Endothelial cell of umbilical vein (primary cell): ENCODE data around the gene CCER1. TPM values are rescaled to one million over a fixed set of nuclear protein-coding genes. Genes with fewer than 3 reads are reported as not detected.

Source experiments
- BruUV-seq: library from RNA; stranded (reverse); fragments of 400-500 nt; replicated peaks from 2 replicates; lab custom pipeline; 2021; lab: Mats Ljungman, UMichigan
- CTCF ChIA-PET: fragments of 300-600, 350-600 bp; sonication (Branson Sonifier 250); formaldehyde crosslinking; loops from one replicate; lab custom pipeline; 2021; ENCODE audit warnings: antibody characterized with exemption, inconsistent platforms; lab: Charles Lee
- POLR2A ChIA-PET: fragments of 300-600, 350-600 bp; sonication (Branson Sonifier 250); formaldehyde crosslinking; loops from one replicate; lab custom pipeline; 2021; ENCODE audit warnings: antibody characterized with exemption, inconsistent platforms; lab: Charles Lee
- DNase-seq: peaks from one replicate; pipeline ENCODE4 v3.0.0-alpha.2; 2011; ENCODE audit warnings: low read depth, low spot score
- FAIRE-seq: peaks from 2 replicates; lab custom pipeline; 2011; peaks lifted over from hg19 to GRCh38; lab: Jason Lieb, UNC
- H2AFZ ChIP-seq: 2 replicates; pipeline ENCODE4 v1.6.0; 2012; ENCODE audit warnings: low read depth, low read length, control low read depth, inconsistent platforms
- H3K27ac ChIP-seq: 2 replicates; pipeline ENCODE4 v1.5.1; 2011; ENCODE audit warnings: low read depth, mild to moderate bottlenecking, control low read depth, low read length, moderate library complexity; ENCODE audit not compliant: insufficient read depth
- H3K27me3 ChIP-seq, 2 experiments: 2 replicates each; pipeline versions ENCODE4 v1.6.0 to v1.6.1; 2011; ENCODE audit warnings: low read length in 2 of 2, mixed read lengths in 1 of 2; ENCODE audit not compliant: control insufficient read depth in 2 of 2, insufficient read depth in 2 of 2
- H3K36me3 ChIP-seq, 2 experiments: 2 replicates in 1 of 2; 3 replicates in 1 of 2; pipeline ENCODE4 v1.5.1; 2011; ENCODE audit warnings: low read length in 2 of 2, mild to moderate bottlenecking in 1 of 2, moderate library complexity in 1 of 2; ENCODE audit not compliant: control insufficient read depth in 2 of 2, insufficient read depth in 2 of 2; ENCODE audit errors: extremely low read depth in 1 of 2
- H3K4me1 ChIP-seq: 3 replicates; pipeline ENCODE4 v1.5.1; 2011; ENCODE audit warnings: mild to moderate bottlenecking, low read length; ENCODE audit not compliant: control insufficient read depth, insufficient read depth; ENCODE audit errors: extremely low read depth
- H3K4me2 ChIP-seq: 2 replicates; pipeline ENCODE4 v1.6.1; 2011; ENCODE audit warnings: low read length, control low read depth, mixed read lengths; ENCODE audit not compliant: insufficient read depth
- H3K4me3 ChIP-seq, 3 experiments: fragments of 200-600 bp in 1 of 3; sonication (generic), shearing (Covaris generic) in 1 of 3; replicated peaks in 1 of 3; 2 replicates each; pipeline ENCODE4 v1.5.1; 2011 to 2016; ENCODE audit warnings: control low read depth in 3 of 3, low read length in 3 of 3, mild to moderate bottlenecking in 2 of 3, inconsistent platforms in 1 of 3, low read depth in 1 of 3, moderate library complexity in 1 of 3; ENCODE audit not compliant: insufficient read depth in 1 of 3
- H3K79me2 ChIP-seq: 2 replicates; pipeline ENCODE4 v1.6.0; 2012; ENCODE audit warnings: low read length, inconsistent platforms; ENCODE audit not compliant: control insufficient read depth, insufficient read depth
- H3K9ac ChIP-seq: replicated peaks from 2 replicates; pipeline ENCODE3; 2011; ENCODE audit warnings: low read length, control low read depth; ENCODE audit not compliant: insufficient read depth; ENCODE audit errors: extremely low read depth
- H3K9me1 ChIP-seq: replicated peaks from 3 replicates; pipeline ENCODE4 v1.6.0; 2011; ENCODE audit warnings: mild to moderate bottlenecking, low read length; ENCODE audit not compliant: control insufficient read depth, insufficient read depth; ENCODE audit errors: extremely low read depth
- H3K9me3 ChIP-seq: replicated peaks from 2 replicates; pipeline ENCODE4 v1.5.1; 2012; ENCODE audit warnings: low read length, inconsistent platforms; ENCODE audit not compliant: control insufficient read depth, insufficient read depth
- H4K20me1 ChIP-seq: replicated peaks from 2 replicates; pipeline ENCODE3; 2011; ENCODE audit warnings: mild to moderate bottlenecking, low read length; ENCODE audit not compliant: control insufficient read depth, insufficient read depth; ENCODE audit errors: extremely low read depth
- EZH2 ChIP-seq: IDR thresholded peaks from 2 replicates; pipeline ENCODE4 v1.6.1; 2012; ENCODE audit warnings: borderline replicate concordance, low read depth, mild to moderate bottlenecking, moderate library complexity, low read length, inconsistent platforms; ENCODE audit not compliant: severe bottlenecking
- FOS ChIP-seq: IDR thresholded peaks from 2 replicates; pipeline ENCODE4 v1.6.1; 2011; ENCODE audit warnings: mild to moderate bottlenecking, low read length, moderate library complexity, borderline replicate concordance; ENCODE audit not compliant: insufficient read depth
- GATA2 ChIP-seq: IDR thresholded peaks from 2 replicates; pipeline ENCODE4 v1.7.0; 2011; ENCODE audit warnings: low read depth, mild to moderate bottlenecking, moderate library complexity, mixed read lengths, low read length; ENCODE audit not compliant: insufficient read length, insufficient read depth
- JUN ChIP-seq: IDR thresholded peaks from 2 replicates; pipeline ENCODE4 v1.6.1; 2011; ENCODE audit warnings: borderline replicate concordance, low read depth; ENCODE audit not compliant: insufficient read length, insufficient read depth
- MYC ChIP-seq: IDR thresholded peaks from one replicate; pipeline ENCODE4 v1.6.1; 2011; ENCODE audit warnings: mild to moderate bottlenecking, low read depth, low read length
- POLR2A ChIP-seq: IDR thresholded peaks from 2 replicates; pipeline ENCODE4 v1.6.1; 2012; ENCODE audit warnings: low read depth, mild to moderate bottlenecking, control low read depth, low read length
- POLR2AphosphoS5 ChIP-seq: IDR thresholded peaks from 2 replicates; pipeline ENCODE4 v1.6.1; 2012; ENCODE audit warnings: low read depth, mild to moderate bottlenecking, control low read depth, low read length, moderate library complexity; ENCODE audit not compliant: insufficient read depth
- dilution Hi-C: fragments of 300-500 bp; cut with MboI; formaldehyde crosslinking; loops from one replicate; pipeline ENCODE4 v1.15.0; 2019; ENCODE audit warnings: low sequenced_read_pairs; ENCODE audit not compliant: extremely low pct_ligation_motif_present
- intact Hi-C: fragments of 100-400 bp; cut with micrococcal nuclease; formaldehyde crosslinking; loops from one replicate; pipeline ENCODE4 v1.10.0; 2022
- polyA plus RNA-seq, 4 experiments: library from polyadenylated mRNA; depleted of rRNA in 3 of 4; stranded (reverse) in 3 of 4; unstranded in 1 of 4; fragments of >200 nt; gene quantifications; 2 replicates each; pipeline versions ENCODE4 v1.2.1 to v1.2.3, GENCODE V29; 2011 to 2012; ENCODE audit warnings: missing spikeins in 1 of 4
- total RNA-seq: library from RNA; stranded (reverse); gene quantifications from 2 replicates; pipeline ENCODE4 v1.2.3, GENCODE V29; 2021
- TF ChIP-seq, protein P1 (sequence below), 2 donors: IDR thresholded peaks; 1 replicate in 1 of 2; 2 replicates in 1 of 2; pipeline ENCODE4 v1.5.1; 2011; ENCODE audit warnings: low read length in 2 of 2, mild to moderate bottlenecking in 2 of 2, moderate library complexity in 2 of 2, control low read depth in 1 of 2, inconsistent platforms in 1 of 2, low read depth in 1 of 2; ENCODE audit not compliant: insufficient read depth in 1 of 2; ENCODE audit errors: extremely low read depth in 1 of 2
- TF ChIP-seq, protein P2 (sequence below): IDR thresholded peaks from 2 replicates; pipeline ENCODE4 v1.6.1; 2011; ENCODE audit not compliant: insufficient read depth, insufficient read length

Gene CCER1
- total and polyA plus RNA-seq, 2 donors (not counting 3 experiments of a cell fraction or from before 2014, with no cell fraction given) = not detected

DNA sequence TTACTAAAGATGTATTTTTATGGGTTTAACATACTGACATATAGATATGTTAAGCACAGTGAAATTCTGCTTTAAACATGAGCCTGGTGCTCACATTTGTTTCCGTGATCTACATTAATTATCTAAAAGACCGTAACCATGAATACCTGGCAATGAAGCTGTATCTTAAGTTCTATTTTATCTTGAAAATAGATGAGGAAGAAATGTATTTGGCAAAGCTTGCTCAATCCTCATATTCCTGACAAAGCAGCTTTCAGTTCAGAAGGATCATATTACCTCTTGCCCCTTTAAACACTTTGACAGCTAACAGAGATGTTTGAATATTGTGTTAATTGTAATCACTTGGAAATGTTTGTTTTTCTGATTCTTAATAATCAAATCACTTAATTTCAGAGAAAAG lies 40.0 kb upstream of the CCER1 start:
- Histone ChIP-seq H3K9ac (no peak overlapping the region), H3K36me3 (no peaks in the 10 kb centered on the region), H3K9me1 (no peaks in the 10 kb centered on the region), H2AFZ (no peak overlapping the region), H3K27ac (no peak overlapping the region), H3K79me2 (no peaks in the 10 kb centered on the region), H3K27me3 (no peaks in the 10 kb centered on the region), H3K4me1 (no peaks in the 10 kb centered on the region), H3K4me3 (no peak overlapping the region), H3K9me3 (no peaks in the 10 kb centered on the region), H3K4me2 (no peak overlapping the region), H4K20me1 (no peaks in the 10 kb centered on the region)
- BruUV-seq = no TSS peak
- FAIRE-seq (no peak), DNase-seq (no peak)
- ChIA-PET POLR2A (no interaction called here), CTCF (interaction anchor here (0.8 to 1.5 kb wide), 4 partner anchors 10 to 113 kb away, joined by 3 to 5 read pairs (median 4); partner anchors contain the start of gene EPYC)
- dilution Hi-C loops (no loop called here), intact Hi-C loops (no loop called here)
- no peak for TF ChIP-seq POLR2AphosphoS5
- TF ChIP-seq MYC = no peak
- no peak for TF ChIP-seq JUN
- TF ChIP-seq EZH2 = no peak
- TF ChIP-seq, protein P1, sequence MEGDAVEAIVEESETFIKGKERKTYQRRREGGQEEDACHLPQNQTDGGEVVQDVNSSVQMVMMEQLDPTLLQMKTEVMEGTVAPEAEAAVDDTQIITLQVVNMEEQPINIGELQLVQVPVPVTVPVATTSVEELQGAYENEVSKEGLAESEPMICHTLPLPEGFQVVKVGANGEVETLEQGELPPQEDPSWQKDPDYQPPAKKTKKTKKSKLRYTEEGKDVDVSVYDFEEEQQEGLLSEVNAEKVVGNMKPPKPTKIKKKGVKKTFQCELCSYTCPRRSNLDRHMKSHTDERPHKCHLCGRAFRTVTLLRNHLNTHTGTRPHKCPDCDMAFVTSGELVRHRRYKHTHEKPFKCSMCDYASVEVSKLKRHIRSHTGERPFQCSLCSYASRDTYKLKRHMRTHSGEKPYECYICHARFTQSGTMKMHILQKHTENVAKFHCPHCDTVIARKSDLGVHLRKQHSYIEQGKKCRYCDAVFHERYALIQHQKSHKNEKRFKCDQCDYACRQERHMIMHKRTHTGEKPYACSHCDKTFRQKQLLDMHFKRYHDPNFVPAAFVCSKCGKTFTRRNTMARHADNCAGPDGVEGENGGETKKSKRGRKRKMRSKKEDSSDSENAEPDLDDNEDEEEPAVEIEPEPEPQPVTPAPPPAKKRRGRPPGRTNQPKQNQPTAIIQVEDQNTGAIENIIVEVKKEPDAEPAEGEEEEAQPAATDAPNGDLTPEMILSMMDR (IDR thresholded peaks at IDR 0.05; ENCODE audit: extremely low read depth in 1 of 2, insufficient read depth in 1 of 2, low read depth in 1 of 2, low read length in 2 of 2) = no peak
- no peak for TF ChIP-seq FOS
- TF ChIP-seq POLR2A = no peak
- no peak for TF ChIP-seq GATA2
- TF ChIP-seq, protein P2, sequence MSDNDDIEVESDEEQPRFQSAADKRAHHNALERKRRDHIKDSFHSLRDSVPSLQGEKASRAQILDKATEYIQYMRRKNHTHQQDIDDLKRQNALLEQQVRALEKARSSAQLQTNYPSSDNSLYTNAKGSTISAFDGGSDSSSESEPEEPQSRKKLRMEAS = no peak
